Esophagus muscularis mucosa (tissue), 4 donors: Measurements from ENCODE around the gene CYP2F1. TPM values are rescaled to one million over a fixed set of nuclear protein-coding genes. Genes with fewer than 3 reads are reported as not detected.

Experiments
- DNase-seq: peaks from one replicate; pipeline ENCODE4 v3.0.0-alpha.2; 2017; ENCODE audit errors: extremely low spot score
- H3K27ac ChIP-seq, 4 donors: fragments of 200-600 bp; sonication (generic); replicated peaks in 1 of 4; 1 replicate in 3 of 4; 2 replicates in 1 of 4; pipeline ENCODE4 v1.5.1; 2016 to 2019; ENCODE audit warnings: mild to moderate bottlenecking in 1 of 4
- H3K27me3 ChIP-seq, 4 donors: fragments of 200-600 bp; sonication (generic); one replicate each; pipeline versions ENCODE4 v1.5.1 to v1.6.0; 2016 to 2019
- H3K36me3 ChIP-seq, 4 donors: fragments of 200-600 bp; sonication (generic); one replicate each; pipeline ENCODE4 v1.5.1; 2016 to 2019
- H3K4me1 ChIP-seq, 4 donors: fragments of 200-600 bp; sonication (generic); one replicate each; pipeline ENCODE4 v1.5.1; 2016 to 2019
- H3K4me3 ChIP-seq, 4 donors: fragments of 200-600 bp; sonication (generic); 1 replicate in 2 of 4; 2 replicates in 2 of 4; pipeline ENCODE4 v1.5.1; 2016 to 2019; ENCODE audit warnings: mild to moderate bottlenecking in 4 of 4, moderate library complexity in 1 of 4
- H3K9me3 ChIP-seq, 4 donors: fragments of 200-600 bp; sonication (generic); 1 replicate in 3 of 4; 2 replicates in 1 of 4; pipeline ENCODE4 v1.5.1; 2016 to 2019
- EP300 ChIP-seq: sonication (generic); formaldehyde crosslinking; IDR thresholded peaks from one replicate; pipeline ENCODE4 v1.6.1; 2017; ENCODE audit warnings: antibody characterized with exemption
- POLR2A ChIP-seq: fragments of 450-650 bp; IDR thresholded peaks from one replicate; pipeline ENCODE4 v1.6.1; 2017; ENCODE audit warnings: antibody characterized with exemption, moderate library complexity, mild to moderate bottlenecking, low read depth
- POLR2AphosphoS5 ChIP-seq, 2 donors: sonication (generic); formaldehyde crosslinking; IDR thresholded peaks; one replicate each; pipeline ENCODE4 v1.6.1; 2017; ENCODE audit warnings: antibody characterized with exemption in 2 of 2
- WGBS: methylation state at CpG from one replicate; pipeline ENCODE4 v1.1.5; 2018; 5-methylcytosine and 5-hydroxymethylcytosine counted together
- intact Hi-C: fragments of 100-400 bp; cut with DNase I; formaldehyde crosslinking; loops from one replicate; pipeline ENCODE4 v1.15.1; 2023
- total RNA-seq, 4 donors: library from RNA; depleted of rRNA; stranded (reverse); fragments of >200 nt; gene quantifications; one replicate each; pipeline versions ENCODE4 v1.1.0 to v1.2.1, GENCODE V29; 2016
- TF ChIP-seq, protein P1 (sequence below), 3 experiments: fragments of 200-600 bp in 2 of 3; fragments of 450-650 bp in 1 of 3; sonication (generic) in 2 of 3; IDR thresholded peaks; one replicate each; pipeline ENCODE4 v1.5.1; 2017 to 2019; ENCODE audit warnings: antibody characterized with exemption in 3 of 3, mild to moderate bottlenecking in 2 of 3, moderate library complexity in 1 of 3

Gene CYP2F1
- total RNA-seq: not detected

DNA sequence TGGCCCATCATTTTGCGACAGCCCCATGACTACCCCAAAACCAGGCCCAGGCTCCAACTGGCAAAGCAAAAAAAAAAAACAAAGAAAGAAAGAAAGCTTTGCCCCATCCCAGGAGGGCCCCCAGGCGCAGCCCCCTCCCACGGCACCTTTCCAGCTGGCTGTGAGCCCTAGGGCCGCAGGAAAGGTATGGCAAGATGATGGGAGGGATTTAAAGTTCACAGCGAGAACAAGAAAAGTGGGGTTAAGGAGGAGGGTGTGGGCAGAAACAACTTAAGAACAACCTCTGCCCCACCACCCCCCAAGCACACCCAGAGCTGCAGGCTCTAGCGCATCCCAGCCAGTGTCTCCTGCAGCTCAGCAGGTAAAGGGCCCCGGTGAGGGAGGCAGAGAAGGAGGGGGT lies at the start of gene CYP2F1:
Gene CYP2F1 (plus strand): TSS at position 301 of the 400 bp plus-strand sequence. CDS start 1,757 bp downstream, outside the sequence.
- 70% methylated on average over 7 of the region's 7 CpGs for WGBS
- Histone ChIP-seq H3K9me3 (no peaks in the 10 kb centered on the region), H3K27ac (no peak within 1 kb of the TSS), H3K4me1 (no peaks in the 10 kb centered on the region), H3K36me3 (no peaks in the 10 kb centered on the region), H3K27me3 (peaks cover 0 to 18% (median 0%) of the 10 kb centered on the region in 4 donors), H3K4me3 (no peak within 1 kb of the TSS)
- TF ChIP-seq POLR2AphosphoS5 (IDR thresholded peaks at IDR 0.05) (no peak), POLR2A (no peak), EP300 (no peak)
- TF ChIP-seq, protein P1, sequence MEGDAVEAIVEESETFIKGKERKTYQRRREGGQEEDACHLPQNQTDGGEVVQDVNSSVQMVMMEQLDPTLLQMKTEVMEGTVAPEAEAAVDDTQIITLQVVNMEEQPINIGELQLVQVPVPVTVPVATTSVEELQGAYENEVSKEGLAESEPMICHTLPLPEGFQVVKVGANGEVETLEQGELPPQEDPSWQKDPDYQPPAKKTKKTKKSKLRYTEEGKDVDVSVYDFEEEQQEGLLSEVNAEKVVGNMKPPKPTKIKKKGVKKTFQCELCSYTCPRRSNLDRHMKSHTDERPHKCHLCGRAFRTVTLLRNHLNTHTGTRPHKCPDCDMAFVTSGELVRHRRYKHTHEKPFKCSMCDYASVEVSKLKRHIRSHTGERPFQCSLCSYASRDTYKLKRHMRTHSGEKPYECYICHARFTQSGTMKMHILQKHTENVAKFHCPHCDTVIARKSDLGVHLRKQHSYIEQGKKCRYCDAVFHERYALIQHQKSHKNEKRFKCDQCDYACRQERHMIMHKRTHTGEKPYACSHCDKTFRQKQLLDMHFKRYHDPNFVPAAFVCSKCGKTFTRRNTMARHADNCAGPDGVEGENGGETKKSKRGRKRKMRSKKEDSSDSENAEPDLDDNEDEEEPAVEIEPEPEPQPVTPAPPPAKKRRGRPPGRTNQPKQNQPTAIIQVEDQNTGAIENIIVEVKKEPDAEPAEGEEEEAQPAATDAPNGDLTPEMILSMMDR (IDR thresholded peaks at IDR 0.05): no peak
- no peak for DNase-seq
- intact Hi-C loops: no loop called here

DNA sequence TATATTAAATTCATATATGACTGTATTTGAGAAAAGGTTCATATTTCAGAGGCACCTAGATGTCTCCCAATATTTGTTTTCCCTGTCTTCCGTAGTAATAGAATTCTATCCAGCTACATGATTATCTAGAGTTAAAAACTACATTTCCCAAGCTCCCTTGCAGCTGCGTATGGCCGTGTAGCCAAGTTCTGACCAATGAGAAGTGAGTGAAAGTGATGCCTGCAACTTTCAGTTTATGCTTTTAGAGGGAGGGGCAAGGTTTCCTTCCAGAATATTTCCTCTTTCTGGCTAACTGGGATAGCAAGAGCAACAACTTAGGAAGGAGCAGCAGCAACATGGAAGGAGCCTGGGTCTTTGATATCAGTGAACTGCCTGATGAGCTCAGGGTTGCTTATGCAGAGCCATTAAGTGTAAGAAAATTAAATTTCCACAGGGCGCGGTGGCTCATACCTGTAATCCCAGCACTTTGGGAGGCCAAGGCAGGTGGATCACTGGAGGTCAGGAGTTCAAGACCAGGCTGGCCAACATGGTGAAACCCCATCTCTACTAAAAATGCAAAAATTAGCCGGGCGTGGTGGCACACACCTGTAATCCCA lies 49.2 kb upstream of the CYP2F1 start:
- Histone ChIP-seq H3K9me3 (no peaks in the 10 kb centered on the region), H3K27ac (no peak overlapping the region), H3K4me1 (no peaks in the 10 kb centered on the region), H3K27me3 (peaks cover 0 to 22% (median 0%) of the 10 kb centered on the region in 4 donors), H3K36me3 (no peaks in the 10 kb centered on the region), H3K4me3 (no peak overlapping the region)
- no peak for TF ChIP-seq EP300
- TF ChIP-seq POLR2A: no peak
- TF ChIP-seq POLR2AphosphoS5 (IDR thresholded peaks at IDR 0.05): no peak
- TF ChIP-seq, protein P1 (IDR thresholded peaks at IDR 0.05): no peak
- 65% methylated on average over 7 of the region's 7 CpGs for WGBS
- intact Hi-C loops: no loop called here
- no peak for DNase-seq

DNA sequence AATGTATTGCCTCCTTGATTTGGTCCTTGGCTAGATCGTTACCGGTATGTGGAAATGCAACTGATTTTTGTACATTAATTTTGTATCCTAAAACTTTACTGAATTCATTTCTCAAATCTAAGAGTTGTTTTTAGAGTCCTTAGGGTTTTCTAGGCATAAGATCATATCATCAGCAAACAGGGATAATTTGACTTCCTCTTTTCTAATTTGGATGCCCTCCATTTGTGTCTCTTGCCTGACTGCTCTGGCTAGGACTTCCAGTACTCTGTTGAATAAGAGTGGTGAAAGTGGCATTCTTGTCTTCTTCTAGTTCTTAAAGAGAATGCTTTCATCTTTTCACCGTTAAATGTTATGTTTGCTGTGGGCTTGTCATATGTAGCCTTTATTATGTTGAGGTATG lies 37.9 kb upstream of the CYP2F1 start:
- no peak for DNase-seq
- intact Hi-C loops: no loop called here
- Histone ChIP-seq H3K27ac (no peak overlapping the region), H3K27me3 (peaks cover 0 to 6% (median 0%) of the 10 kb centered on the region in 4 donors), H3K36me3 (no peaks in the 10 kb centered on the region), H3K9me3 (peaks cover 0 to 22% (median 12%) of the 10 kb centered on the region in 4 donors), H3K4me3 (no peak overlapping the region), H3K4me1 (no peaks in the 10 kb centered on the region)
- TF ChIP-seq EP300 (no peak), POLR2AphosphoS5 (IDR thresholded peaks at IDR 0.05) (no peak), POLR2A (no peak)
- TF ChIP-seq, protein P1 (IDR thresholded peaks at IDR 0.05): no peak
- WGBS: 88% methylated on average over 3 of the region's 3 CpGs

GRCh38 chr19:41083516-41083915 lies 30.7 kb upstream of the CYP2F1 start:
- no peak for DNase-seq
- Histone ChIP-seq H3K9me3 (peaks cover 0 to 22% (median 11%) of the 10 kb centered on the region in 4 donors), H3K36me3 (no peaks in the 10 kb centered on the region), H3K27ac (no peak overlapping the region), H3K4me1 (no peaks in the 10 kb centered on the region), H3K27me3 (peaks cover 0 to 26% (median 0%) of the 10 kb centered on the region in 4 donors), H3K4me3 (no peak overlapping the region)
- intact Hi-C loops: no loop called here
- WGBS: 68% methylated on average over 2 of the region's 2 CpGs
- no peak for TF ChIP-seq EP300
- TF ChIP-seq, protein P1 (IDR thresholded peaks at IDR 0.05): no peak
- TF ChIP-seq POLR2A: no peak
- no peak for TF ChIP-seq POLR2AphosphoS5 (IDR thresholded peaks at IDR 0.05)
